HTERT RPE-1 (cell line): Measurements from ENCODE around the gene SLC16A10.
"Not testable (repeated sequence)": the region's sequence is repeated elsewhere in the genome, so short reads cannot be mapped to it uniquely, and the experiment has no call there.

Source experiments
- in situ Hi-C: fragments of 300-500 bp; cut with MboI; formaldehyde crosslinking; loops from 4 replicates; pipeline ENCODE4 v1.14.3; 2020; ENCODE audit warnings: low sequenced_read_pairs

SLC16A10 gene

DNA sequence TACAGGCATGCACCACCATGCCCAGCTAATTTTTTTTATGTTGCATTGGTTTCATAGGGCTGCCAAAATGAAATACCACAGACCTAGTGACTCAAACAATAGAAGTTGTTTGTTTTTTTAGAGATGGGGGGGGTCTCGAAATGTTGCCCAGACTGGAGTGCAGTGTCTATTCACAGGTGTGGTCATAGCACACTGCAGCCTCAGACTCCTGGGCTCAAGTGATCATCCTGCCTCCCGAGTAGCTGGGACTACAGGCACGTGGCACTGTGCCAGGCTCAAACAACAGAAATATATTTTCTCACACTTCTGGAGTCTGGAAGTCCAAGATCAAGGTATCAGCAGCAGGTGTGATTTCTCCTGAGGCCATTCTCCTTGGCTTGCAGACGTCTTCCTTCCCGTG lies 6.6 kb upstream of the SLC16A10 start:
- in situ Hi-C loops = no loop called here

- in situ Hi-C loops = no loop called here
These were observed 618 bp upstream of the SLC16A10 start for GRCh38 chr6:111086685-111087084.

DNA sequence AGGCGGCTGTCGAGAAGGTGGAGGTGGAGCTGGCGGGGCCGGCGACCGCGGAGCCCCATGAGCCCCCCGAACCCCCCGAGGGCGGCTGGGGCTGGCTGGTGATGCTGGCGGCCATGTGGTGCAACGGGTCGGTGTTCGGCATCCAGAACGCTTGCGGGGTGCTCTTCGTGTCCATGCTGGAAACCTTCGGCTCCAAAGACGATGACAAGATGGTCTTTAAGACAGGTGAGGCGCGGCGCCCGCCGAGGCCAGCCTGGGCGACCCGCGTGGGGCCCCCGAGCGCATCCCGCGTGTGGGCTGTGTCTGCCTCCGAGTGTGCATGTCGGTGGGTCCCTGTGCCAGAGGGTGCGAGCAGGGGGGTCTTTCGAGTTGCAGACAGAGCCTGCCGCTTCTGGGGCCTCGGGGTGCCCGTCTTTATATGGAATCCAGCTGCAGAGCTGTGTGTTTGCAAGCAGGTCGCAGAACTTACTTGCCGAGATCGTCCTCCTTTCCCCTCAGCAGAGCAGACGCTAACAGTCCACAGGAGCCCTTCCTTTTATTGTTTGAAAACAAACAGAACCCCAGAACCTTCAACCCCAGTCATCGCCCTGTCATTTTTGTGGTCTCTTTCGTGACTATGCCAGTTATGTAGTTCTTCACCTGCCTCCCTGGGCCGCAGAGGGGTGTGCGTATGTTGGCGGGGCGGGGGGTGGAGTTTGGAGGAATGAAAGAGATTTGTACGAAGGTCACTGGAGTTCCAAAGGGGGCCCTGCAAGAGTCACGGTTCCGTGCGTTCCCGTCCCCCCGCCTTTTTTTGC lies 766 bp downstream of the SLC16A10 start:
- in situ Hi-C loops = no loop called here

GRCh38 chr6:111088668-111089003 lies 1.3 kb downstream of the SLC16A10 start:
- in situ Hi-C loops = no loop called here

DNA sequence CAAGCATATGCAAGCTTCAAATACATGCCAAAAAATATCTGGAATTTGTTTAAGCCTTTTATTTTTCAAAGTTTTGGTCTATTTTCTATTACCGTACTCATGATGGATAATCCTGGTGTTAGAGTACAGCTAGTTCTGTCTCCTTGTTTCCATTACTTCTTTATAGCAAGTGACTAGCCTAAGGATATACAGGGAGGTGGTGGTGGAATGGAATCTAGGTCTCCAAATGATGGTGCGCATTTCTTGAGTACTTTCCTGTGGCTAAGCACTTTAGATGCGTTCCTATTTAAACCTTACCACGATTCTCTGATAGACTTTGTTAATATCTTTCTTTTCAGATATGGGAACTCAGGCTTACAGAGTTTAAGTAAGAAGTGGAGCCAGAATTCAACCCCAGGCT lies 3.5 kb downstream of the SLC16A10 start:
- in situ Hi-C loops = no loop called here

DNA sequence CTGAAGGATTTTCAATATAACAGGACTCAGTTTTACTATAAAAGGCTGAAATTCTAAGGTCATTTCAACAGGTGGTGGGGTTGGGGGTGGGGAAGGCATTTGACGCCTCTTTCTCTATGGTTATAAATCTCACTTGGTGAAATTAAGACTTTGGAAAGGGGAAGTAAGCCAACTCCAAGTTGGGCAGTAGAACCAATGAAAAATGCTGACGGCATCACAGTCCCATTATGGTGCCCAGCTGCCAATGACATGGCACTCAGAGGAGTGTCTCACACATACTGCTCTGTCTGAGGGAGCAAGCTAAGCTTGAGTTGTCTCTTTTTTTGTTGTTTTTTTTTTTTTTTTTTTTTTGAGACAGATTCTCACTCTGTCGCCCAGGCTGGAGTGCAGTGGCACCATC lies 4.7 kb downstream of the SLC16A10 start:
- in situ Hi-C loops = no loop called here

GRCh38 chr6:111095488-111095887 lies 8.2 kb downstream of the SLC16A10 start:
- in situ Hi-C loops = not testable (repeated sequence)

- in situ Hi-C loops = no loop called here
These were observed 8.9 kb downstream of the SLC16A10 start for GRCh38 chr6:111096246-111096645.

GRCh38 chr6:111098597-111098996 lies 11.3 kb downstream of the SLC16A10 start:
- in situ Hi-C loops = no loop called here

- in situ Hi-C loops = no loop called here
These were observed 14.7 kb downstream of the SLC16A10 start for GRCh38 chr6:111101987-111102386.

GRCh38 chr6:111105578-111105977 lies 18.3 kb downstream of the SLC16A10 start:
- in situ Hi-C loops = no loop called here

DNA sequence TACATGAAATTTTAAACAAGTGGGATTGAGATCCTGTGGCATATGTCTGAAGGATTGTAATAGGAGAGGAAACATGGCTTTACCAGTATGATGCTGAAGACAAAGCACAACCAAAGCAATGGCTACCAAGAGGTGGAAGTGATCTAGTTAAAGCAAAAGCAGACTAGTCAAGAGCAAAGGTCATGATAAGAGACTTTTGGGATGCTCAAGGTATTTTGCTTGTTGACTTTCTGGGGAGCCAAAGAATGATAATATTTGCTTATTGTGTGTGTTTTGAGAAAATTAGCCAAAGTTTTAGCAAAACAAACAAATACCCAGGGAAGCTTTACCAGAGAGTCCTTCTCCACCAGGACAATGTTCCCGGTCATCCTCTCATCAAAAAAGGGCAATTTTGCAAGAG lies 20.3 kb downstream of the SLC16A10 start:
- in situ Hi-C loops = no loop called here

GRCh38 chr6:111110036-111110435 lies 22.7 kb downstream of the SLC16A10 start:
- in situ Hi-C loops = no loop called here

DNA sequence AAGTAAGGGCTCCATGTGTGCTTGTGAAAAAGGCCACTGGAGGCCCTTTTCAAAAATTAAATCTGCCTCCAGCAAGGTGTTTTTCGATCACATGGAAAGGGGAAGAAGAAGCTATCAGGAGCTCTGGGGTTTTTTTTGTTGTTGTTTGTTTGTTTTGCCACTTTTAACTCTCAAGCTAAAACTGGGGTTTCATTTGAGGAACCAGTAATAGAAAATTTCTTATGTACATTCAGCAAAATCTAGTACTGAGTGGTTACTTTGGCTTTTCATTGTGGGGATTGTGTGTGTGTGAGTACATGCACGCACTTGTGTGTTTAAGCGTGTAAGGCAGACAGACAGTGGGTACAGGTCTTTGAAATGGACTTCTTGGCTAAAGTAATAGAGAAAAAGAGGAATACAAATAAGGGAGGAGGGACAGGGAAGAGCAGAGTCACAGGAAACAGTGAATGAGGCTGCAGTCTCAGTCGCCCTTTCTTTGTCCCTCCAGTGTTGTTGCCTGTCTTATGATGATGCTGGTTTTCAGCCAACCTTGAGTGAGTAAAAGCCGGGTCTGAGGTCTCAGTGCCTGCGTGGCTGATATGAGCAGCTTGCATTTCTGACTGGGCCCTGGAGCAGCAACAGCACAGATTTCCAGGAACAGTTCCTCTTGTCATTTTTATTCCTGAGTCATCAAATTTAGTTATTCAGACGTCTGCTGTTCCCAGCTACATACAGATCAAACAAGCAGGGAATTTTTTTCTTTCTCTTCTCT lies 26.2 kb downstream of the SLC16A10 start:
- in situ Hi-C loops = no loop called here

DNA sequence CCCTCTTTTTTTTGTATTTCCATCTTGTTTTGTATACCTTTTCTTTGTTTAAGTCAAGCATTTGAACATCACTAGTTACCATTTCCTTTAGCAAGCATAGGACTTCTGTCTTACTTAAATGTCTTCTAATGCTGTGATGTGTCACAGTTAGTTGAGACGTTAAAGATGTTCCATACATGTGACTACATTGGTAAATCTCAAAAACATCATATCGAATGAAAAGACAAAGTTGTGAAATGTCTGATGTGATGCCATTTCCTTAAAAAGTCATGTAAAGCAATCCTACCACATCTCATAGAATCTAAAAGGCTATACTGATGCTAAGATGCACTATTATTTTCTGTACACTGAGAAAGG lies 26.8 kb downstream of the SLC16A10 start:
- in situ Hi-C loops = no loop called here

DNA sequence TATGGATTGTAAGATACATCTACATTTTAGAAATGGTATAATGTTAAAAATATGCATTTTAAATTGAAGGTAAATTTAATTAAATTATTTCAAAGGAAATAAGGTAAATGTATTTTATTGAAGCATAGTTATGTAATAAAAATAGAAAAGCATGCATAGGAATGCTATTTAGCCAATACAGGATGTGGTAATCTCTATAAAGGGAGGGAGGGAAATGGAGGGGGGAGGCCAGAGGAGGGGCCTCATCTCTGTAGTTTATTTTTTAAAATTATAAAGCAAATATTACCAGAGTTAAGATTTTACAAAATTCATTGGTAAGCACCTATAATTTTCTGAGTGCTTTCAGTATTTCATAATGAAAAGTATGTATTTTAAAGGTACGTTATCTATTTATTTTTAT lies 27.2 kb downstream of the SLC16A10 start:
- in situ Hi-C loops = no loop called here

DNA sequence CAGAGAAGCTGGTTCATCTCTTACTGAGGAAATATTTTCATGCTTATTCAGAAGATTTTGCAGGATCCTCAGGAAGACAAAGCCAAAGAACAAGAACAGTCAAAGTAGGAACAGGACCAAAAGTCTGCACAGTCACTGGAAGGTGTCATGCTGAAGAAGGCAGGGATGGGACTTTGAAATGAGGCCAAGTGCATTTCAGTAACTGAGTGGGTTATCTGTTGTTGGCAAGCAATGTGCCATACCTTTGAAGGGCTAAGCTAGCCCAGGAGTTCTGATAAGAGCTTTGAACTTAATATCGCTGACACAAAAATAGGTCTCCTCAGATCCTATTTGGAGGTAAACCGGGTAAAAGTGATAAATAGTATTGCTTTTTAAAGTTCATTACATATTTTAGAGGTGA lies 31.5 kb downstream of the SLC16A10 start:
- in situ Hi-C loops = no loop called here

DNA sequence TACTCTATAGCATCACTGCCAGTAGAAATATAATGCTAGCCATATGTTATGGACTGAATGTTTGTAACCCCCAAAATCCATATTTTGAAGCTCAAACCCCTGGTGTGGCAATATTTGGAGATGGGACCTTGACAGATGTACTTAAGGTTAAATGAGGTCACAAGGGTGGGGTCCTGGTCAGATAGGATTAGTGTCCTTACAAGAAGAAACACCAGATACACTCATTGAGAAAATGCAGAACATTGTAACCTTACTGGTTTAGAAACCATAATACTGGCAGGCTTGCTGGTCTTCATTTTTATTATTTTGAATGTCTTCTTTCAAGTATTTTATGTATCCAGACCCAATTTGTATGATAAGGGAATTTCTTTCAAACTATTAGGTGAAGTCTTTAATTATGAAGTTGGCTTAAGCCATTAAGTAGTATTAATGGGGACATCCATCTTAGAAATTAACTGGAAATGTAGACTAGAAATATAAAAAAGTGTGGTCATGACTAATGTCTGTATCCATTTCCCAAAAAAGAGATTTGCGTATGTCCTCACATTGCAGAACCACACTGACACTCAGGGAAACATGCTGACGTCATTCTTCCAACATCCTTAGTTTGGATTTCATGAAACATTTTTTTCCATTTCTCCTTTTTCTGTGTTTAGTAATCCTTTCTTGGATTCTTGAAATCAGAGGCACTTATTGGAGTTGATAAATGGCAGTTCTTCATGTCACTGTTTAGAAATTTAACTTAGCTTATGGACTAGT lies 32.4 kb downstream of the SLC16A10 start:
- in situ Hi-C loops = no loop called here

DNA sequence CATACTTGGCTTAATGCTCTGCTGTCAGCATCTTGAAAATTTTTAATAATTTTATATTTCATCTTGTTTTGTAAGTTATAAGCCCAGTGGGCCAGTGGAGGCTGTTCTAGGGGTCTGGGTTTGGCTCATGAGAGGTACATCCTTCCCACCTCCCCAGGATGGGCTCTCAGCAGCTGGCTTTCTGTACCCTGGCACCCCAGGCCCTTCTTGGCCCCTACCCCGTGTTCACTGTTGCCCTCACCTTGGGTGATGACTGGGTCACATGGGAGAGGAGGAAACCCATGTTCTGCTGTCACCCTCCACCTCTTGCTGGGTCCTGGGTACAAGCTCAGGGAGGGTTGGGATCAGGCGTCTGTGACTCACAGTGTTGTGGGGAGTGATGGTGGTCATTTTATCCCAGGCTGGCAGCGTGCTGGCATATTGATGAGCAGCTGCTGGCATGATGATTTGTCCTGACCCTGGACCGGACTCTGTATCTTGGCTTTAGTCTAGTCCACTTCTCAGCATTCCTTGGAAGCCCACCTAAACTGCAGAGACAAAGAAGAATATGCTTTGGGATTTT lies 34.6 kb downstream of the SLC16A10 start:
- in situ Hi-C loops = no loop called here

DNA sequence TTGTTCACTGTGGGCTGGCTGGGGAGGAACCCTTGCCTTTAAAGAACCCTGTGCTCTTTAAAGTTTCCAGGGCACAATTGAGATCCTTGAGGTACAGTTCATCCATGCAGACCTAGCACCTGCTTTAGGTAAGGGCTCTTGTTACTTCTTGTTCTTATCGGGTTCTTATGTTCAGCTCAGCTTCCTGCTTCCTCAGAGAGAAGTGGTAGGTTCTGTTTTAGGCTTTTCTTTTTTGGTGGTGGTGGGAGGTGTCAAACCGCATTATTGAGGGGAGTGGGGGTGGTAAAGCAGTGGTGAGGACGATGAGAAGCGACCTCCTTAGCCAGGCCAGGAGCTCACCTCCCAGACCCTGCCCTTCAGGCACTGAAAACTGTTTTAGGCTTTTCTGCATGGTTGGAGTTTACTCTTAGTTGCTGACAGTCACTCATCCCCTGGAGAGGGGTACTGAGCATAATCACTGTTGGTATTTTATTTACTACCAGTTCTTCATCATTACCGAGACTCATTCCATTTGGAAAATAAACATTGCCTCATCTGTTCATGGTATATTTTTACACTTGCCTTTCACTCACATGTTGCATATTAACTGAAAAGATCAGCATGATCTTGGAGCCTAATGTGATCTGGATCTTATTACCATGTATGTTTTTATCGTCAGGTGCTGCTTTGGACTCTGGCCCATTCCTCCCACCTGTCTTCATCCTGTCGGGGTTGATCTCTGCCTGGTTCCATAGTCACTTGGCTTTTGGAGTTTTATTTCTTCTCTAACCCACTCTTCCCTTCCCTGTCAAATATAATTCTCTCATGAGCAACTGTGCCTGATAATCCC lies 35.4 kb downstream of the SLC16A10 start:
- in situ Hi-C loops = no loop called here

GRCh38 chr6:111124406-111124805 lies 37.1 kb downstream of the SLC16A10 start:
- in situ Hi-C loops = no loop called here
